Upper lobe of right lung (tissue), 1 donor: ENCODE data around the gene AAMP. TPM values are rescaled to one million over a fixed set of nuclear protein-coding genes. Genes with fewer than 3 reads are reported as not detected.

Experiments used
- ATAC-seq: fragments of 200-7000 bp; cut with Tn5 transposase; one replicate; pipeline ENCODE4 v1.9.1; 2020; ENCODE audit warnings: mild to moderate bottlenecking, moderate library complexity
- DNase-seq: peaks from one replicate; pipeline ENCODE4 v3.0.0-alpha.2; 2020
- H3K27ac ChIP-seq: fragments of 200-600 bp; one replicate; pipeline ENCODE4 v1.8.0; 2022
- H3K27me3 ChIP-seq: fragments of 200-600 bp; one replicate; pipeline ENCODE4 v1.8.0; 2022; ENCODE audit warnings: mild to moderate bottlenecking
- H3K36me3 ChIP-seq: fragments of 200-600 bp; one replicate; pipeline ENCODE4 v1.8.0; 2022
- H3K4me1 ChIP-seq: fragments of 200-600 bp; one replicate; pipeline ENCODE4 v1.8.0; 2022
- H3K4me3 ChIP-seq: fragments of 200-600 bp; one replicate; pipeline ENCODE4 v1.8.0; 2022; ENCODE audit warnings: mild to moderate bottlenecking
- H3K9me3 ChIP-seq: fragments of 200-600 bp; one replicate; pipeline ENCODE4 v1.8.0; 2022
- CTCF ChIP-seq: fragments of 200-600 bp; IDR thresholded peaks from one replicate; pipeline ENCODE4 v1.8.0; 2022; ENCODE audit warnings: antibody characterized with exemption
- intact Hi-C: fragments of 100-400 bp; cut with DNase I; formaldehyde crosslinking; loops from one replicate; pipeline ENCODE4 v1.11.0; 2022
- total RNA-seq: library from RNA; stranded (reverse); fragmentation: NEBNext Ultra II Directional; extraction: Animal tissue kit (Norgen Biotek cat#: 25700); gene quantifications from one replicate; pipeline ENCODE4 v1.2.1, GENCODE V29; 2021
- donor health status: DM: no; HTN: yes; CAD: no; lungs with severe emphysema.

The AAMP gene
- total RNA-seq, 1 donor from 2014 or later, result 55.9 TPM

GRCh38 chr2:218221000-218221399, 48.9 kb downstream of the AAMP start:
- intact Hi-C loops, result no loop called here
- no peak for TF ChIP-seq CTCF
- DNase-seq (no peak), ATAC-seq (no peak)
- Histone ChIP-seq H3K27ac (no peak overlapping the region), H3K9me3 (no peaks in the 10 kb centered on the region), H3K36me3 (peaks cover 36% of the 10 kb centered on the region), H3K27me3 (no peaks in the 10 kb centered on the region), H3K4me3 (no peak overlapping the region), H3K4me1 (peaks cover 62% of the 10 kb centered on the region)

- Histone ChIP-seq H3K27me3 (no peaks in the 10 kb centered on the region), H3K4me1 (peaks cover 65% of the 10 kb centered on the region), H3K9me3 (no peaks in the 10 kb centered on the region), H3K27ac (peak overlapping the region; percentile 95), H3K4me3 (peak overlapping the region; percentile 96), H3K36me3 (peaks cover 26% of the 10 kb centered on the region)
- ATAC-seq, result no peak
- TF ChIP-seq CTCF, result no peak
- no peak for DNase-seq
- intact Hi-C loops, result no loop called here
Measured at GRCh38 chr2:218219934-218220333, 50.0 kb downstream of the AAMP start.

GRCh38 chr2:218218268-218219185, 51.4 kb downstream of the AAMP start:
- no peak for ATAC-seq
- H3K27ac ChIP-seq, result peak overlapping the region; percentile 95
- DNase-seq, result no peak
- H3K4me3 ChIP-seq, result peak overlapping the region; percentile 96
- no peak for TF ChIP-seq CTCF
- H3K9me3 ChIP-seq, result no peaks in the 10 kb centered on the region
- intact Hi-C loops, result no loop called here
- H3K4me1 ChIP-seq, result peaks cover 59% of the 10 kb centered on the region
- H3K36me3 ChIP-seq, result peaks cover 18% of the 10 kb centered on the region
- no peaks in the 10 kb centered on the region for H3K27me3 ChIP-seq

DNA sequence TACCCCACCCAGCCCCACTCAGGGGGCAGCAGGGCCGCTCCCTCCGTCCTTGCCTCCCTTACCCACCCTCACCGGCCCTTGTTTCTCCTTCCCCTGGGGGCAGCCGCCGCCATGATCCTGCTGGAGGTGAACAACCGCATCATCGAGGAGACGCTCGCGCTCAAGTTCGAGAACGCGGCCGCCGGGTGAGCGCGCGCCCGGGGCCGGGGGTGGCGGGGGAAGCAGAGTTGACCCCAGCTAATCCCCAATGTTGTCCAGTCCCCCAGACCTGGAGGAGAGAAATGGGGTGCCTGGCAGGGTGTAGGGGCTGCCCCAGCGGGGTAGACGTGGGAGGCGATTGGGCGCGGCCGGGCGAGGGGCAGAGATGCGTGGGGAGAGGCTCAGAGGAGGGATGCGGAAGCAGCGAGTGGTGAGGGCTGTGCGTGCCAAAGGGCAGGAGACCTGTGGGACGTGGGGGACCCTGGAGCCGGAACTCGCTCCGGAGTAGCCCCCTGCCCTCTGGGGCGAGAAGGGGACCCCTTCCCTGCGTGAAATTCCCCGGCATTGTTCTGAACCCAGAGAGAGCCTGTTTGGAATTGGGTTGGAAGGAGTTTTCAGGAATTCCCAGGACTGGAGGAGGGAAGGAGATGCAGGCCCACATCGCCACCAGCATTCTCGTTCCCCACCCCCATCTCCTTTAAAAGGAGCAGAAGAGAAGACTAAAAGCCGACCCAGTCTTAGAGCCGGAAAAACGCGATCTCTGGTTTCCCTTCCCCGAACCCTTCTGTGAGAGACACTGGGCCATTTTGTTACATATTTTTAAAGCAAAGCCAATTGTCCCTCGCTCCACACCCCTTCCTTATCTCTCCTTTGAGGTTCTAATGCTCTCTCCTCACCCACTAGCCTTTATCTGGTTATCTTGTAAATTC, 52.3 kb downstream of the AAMP start:
- peak; percentile 91 for DNase-seq
- H3K36me3 ChIP-seq, result peaks cover 12% of the 10 kb centered on the region
- no peak for TF ChIP-seq CTCF
- H3K9me3 ChIP-seq, result no peaks in the 10 kb centered on the region
- ATAC-seq, result peak; percentile 83
- peaks cover 50% of the 10 kb centered on the region for H3K4me1 ChIP-seq
- no peaks in the 10 kb centered on the region for H3K27me3 ChIP-seq
- intact Hi-C loops, result no loop called here
- H3K27ac ChIP-seq, result peak overlapping the region; percentile 95
- peak overlapping the region; percentile 96 for H3K4me3 ChIP-seq

DNA sequence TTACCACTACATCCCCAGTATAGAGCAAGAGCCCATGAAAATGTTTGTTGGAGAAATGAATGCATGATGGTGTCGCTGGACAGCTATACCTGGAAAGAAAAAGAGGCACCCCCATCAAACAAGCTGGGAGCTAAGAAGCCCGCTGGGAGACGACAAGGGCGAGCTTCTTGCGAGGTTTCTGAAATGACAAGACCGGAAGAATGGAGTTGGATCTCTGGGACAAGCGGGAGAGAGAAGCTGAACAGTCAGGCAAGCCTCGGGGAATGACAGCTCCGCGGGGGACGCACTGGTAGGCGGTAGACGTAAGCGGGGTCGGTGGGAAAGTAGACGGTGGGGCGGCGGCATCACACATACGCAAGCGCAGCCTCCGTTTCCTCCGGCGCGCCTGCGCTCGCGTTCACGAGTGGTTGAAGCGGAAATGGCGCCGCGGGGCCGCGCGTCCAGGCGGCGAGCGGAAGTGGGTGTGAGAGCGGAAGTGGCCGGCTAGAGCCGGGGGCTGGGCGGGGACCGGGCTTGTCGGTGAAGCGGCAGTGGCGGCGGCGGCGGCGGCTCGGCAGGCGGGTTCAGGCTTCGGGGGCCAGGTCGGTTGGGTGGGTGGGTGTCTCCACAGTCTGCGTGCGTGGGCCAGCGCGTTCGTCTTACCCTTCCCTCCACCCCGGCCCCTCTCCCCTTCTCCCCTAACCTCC, 53.1 kb downstream of the AAMP start, which contains the start of gene ARPC2:
ARPC2 (plus strand) TSS at position 516 of the 686 bp plus-strand sequence. CDS start 282 bp downstream, outside the sequence.
- Histone ChIP-seq H3K36me3 (peaks cover 9% of the 10 kb centered on the region), H3K4me1 (peaks cover 42% of the 10 kb centered on the region)
- ATAC-seq, result peak; percentile 96

More for the DNA sequence above, 53.1 kb downstream of the AAMP start, which contains the start of gene ARPC2:
- no peaks in the 10 kb centered on the region for H3K27me3 ChIP-seq
- TF ChIP-seq CTCF, result no peak
- peak within 1 kb of the TSS; percentile 95 for H3K27ac ChIP-seq
- H3K9me3 ChIP-seq, result no peaks in the 10 kb centered on the region
- intact Hi-C loops, result no loop called here
- DNase-seq, result peak; percentile 98
- H3K4me3 ChIP-seq, result peak within 1 kb of the TSS; percentile 96
